22Rv1 (cell line): Measurements from ENCODE around the gene OR10A3.

Source experiments
- CTCF ChIP-seq: fragments of 450-650 bp; IDR thresholded peaks from 2 replicates; pipeline ENCODE4 v1.5.1; 2017; ENCODE audit warnings: mild to moderate bottlenecking
- ZFX ChIP-seq: fragments of 450-650 bp; IDR thresholded peaks from 2 replicates; pipeline ENCODE4 v1.6.1; 2017; ENCODE audit warnings: antibody characterized with exemption, borderline replicate concordance

GRCh38 chr11:7896009-7896785 is 45.3 kb downstream of the OR10A3 start:
- TF ChIP-seq CTCF (no peak), ZFX (no peak)
